HuH-7 (cell line): Measurements from ENCODE around the gene MCCD1.
"Not testable (repeated sequence)": the region's sequence is repeated elsewhere in the genome, so short reads cannot be mapped to it uniquely, and the experiment has no call there.

ENCODE experiments used
- DNase-seq: peaks from one replicate; pipeline ENCODE4 v3.0.0; 2011; ENCODE audit warnings: low spot score

MCCD1 gene, protein sequence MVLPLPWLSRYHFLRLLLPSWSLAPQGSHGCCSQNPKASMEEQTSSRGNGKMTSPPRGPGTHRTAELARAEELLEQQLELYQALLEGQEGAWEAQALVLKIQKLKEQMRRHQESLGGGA

GRCh38 chr6:31528821-31529328 is at the start of gene MCCD1:
MCCD1 (plus strand) TSS chr6:31528962; CDS start chr6:31529015, 53 bp downstream.
- no peak for DNase-seq

DNA sequence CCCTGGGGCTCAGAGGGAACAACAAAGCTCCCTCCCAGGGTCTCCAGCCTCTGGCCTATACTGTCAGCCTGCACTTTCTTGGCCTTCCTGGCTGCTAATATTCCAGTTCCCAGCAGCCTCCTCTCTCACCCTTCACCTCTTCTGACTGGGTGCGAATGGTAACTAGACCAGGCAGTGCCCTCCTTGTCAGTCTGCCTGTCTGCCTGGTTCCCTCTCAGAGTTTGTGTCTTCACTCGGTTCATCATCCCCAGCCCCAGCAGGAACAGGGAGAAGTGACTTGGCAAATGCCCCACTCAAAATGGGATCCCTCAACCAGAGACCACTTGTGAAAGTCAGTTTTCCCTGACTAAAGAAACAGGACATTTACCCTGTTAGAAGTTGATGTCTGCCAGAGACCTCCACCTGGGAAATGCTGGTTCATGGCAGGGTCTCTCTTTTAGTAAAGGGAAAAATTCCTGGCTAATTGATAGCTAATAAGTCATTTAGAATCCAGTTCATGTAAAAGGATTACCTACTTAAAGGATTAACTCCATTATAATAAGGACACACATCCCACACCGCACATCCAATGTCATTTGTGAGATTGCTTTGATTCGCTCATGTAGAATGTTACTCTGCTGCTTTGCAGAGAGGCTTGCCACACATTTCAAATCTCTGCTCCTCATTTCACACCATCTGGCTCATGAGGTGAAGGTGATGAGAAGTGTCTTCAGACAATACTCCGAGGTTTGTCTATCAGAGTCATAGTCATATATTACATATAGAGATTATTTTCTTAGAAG is 49.4 kb upstream of the MCCD1 start:
- no peak for DNase-seq

DNA sequence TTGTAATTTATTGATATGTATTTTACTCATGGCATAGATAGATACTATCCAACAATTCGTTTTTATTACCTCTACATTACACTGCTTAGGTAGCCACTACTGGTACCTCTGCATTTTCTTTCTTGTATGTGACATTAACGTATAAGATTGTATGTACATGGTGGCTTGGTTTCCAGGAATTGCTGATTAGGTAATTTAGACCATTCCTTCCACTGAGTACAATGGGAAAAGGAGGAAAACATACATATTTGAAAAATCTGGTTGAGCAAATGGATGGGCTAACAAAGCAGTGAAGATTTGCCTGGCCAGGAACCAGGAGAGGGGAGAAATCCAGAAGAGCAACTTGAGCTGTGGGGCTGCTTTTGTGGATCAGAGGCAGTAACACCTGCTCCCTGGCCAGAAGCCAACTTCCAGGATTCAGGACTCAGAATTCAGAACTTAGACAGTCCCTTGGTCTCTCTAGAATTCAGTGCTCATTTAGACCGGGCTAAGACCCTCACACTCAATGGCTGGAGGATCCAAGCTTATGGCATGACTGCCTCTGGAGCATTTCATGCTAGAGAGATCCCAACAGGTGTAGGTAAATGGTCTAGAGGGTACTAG is 48.7 kb upstream of the MCCD1 start:
- no peak for DNase-seq

DNA sequence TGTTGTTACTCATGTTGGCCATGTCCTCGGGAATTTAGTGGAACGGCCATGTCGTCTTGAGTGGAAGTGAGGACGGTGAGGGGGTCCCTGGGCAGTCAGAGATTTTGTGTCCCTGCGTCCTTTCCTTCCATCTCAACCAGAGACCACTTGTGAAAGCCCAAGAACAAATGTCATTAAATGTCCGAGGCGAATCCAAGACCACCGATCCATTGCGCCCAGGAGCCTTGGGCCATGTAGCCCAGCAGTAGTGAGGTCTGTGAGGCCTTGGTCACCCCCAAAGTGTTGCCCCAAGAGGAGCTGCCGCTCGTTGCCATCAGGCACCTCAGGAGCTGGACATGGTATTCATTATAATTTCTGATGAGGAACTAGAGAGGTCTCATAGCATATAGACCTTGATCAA is 48.2 kb upstream of the MCCD1 start:
- no peak for DNase-seq

DNA sequence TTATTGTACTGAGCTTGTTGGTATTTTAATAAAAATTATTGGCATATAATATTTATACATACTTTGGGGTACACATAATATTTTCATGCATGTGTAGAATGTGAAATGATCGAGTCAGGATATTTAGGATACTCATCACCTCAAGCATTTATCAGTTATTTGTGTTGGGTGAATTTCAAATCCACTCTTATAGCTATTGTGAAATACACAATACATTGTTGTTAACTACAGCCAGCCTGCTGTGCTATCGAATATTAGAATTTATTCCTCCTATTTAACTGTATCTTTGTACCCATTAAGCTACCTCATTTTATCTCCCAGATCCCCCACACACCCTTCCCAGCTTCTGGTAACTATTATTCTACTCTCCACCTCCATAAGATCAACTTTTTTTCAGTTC is 45.4 kb upstream of the MCCD1 start:
- no peak for DNase-seq

- no peak for DNase-seq
These were observed 43.7 kb upstream of the MCCD1 start for GRCh38 chr6:31485055-31485454.

GRCh38 chr6:31486065-31486837 is 42.5 kb upstream of the MCCD1 start:
- DNase-seq = not testable (repeated sequence)

DNA sequence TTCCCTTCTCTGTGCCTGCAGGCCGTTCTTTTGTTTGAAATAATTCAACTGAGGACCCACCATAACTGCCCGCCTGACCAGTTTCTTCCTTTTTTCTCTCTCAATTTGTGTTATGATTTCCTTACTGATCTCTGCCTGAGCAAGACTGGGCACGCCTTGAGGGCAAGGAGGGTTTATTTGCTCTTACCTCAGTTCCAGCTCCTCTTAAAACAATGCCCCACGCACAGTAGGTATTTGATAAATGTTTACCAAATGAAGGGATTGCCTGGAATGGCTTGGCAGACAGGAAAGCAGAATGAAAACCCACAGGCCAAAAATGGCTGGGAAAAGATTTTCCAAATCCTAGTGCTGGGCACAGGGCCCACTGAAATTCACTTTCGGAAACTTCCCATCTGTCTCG is 41.1 kb upstream of the MCCD1 start:
- DNase-seq = not testable (repeated sequence)

- DNase-seq = no peak
These were observed 39.7 kb upstream of the MCCD1 start for GRCh38 chr6:31489086-31489485.

GRCh38 chr6:31490115-31490873 is 38.5 kb upstream of the MCCD1 start:
- DNase-seq = no peak

DNA sequence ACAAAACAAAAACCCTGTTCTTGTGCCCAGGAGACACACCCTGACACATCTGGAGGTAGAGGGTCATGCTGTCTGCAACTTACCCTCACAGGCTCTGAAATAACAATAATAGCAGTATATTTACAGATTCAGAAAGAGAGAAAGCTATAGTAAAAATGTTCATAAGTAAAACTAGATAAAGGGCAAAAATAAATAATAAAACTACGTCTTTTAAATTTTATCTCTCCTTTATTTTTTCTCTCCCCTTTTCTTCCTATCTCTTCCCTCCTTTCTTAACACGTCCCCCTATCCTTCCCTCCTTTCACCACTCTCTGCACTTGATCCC is 35.2 kb upstream of the MCCD1 start:
- DNase-seq = not testable (repeated sequence)

GRCh38 chr6:31493875-31494694 is 34.7 kb upstream of the MCCD1 start:
- DNase-seq = peak; percentile 66

GRCh38 chr6:31495580-31495979 is 33.2 kb upstream of the MCCD1 start:
- DNase-seq = no peak

- DNase-seq = not testable (repeated sequence)
These were observed 31.9 kb upstream of the MCCD1 start for GRCh38 chr6:31496826-31497225.

- peak; percentile 58 for DNase-seq
These were observed 31.0 kb upstream of the MCCD1 start, which contains the start of gene MICB for GRCh38 chr6:31497531-31498476. MICB (plus strand) TSS chr6:31498145; CDS start chr6:31498194, 49 bp downstream.

- DNase-seq = peak; percentile 9
These were observed 30.0 kb upstream of the MCCD1 start for GRCh38 chr6:31498748-31499147.

GRCh38 chr6:31499648-31500047 is 29.1 kb upstream of the MCCD1 start:
- DNase-seq = not testable (repeated sequence)

DNA sequence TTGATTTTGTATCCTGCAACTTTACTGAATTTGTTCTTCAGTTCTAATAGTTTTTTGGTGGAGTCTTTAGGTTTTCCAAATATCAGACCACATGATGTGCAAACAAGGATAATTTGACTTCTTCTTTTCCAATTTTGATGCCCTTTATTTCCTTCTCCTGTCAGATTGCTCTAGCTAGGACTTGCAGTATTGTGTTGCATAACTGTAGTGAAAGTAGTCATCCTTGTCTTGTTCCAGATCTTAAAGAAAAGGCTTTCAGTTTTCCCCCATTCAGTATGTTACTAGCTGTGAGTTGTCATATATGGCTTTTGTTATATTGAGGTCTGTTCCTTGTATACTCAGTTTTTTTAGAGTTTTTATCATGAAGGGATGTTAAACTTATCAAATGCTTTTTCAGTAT is 26.2 kb upstream of the MCCD1 start:
- no peak for DNase-seq

DNA sequence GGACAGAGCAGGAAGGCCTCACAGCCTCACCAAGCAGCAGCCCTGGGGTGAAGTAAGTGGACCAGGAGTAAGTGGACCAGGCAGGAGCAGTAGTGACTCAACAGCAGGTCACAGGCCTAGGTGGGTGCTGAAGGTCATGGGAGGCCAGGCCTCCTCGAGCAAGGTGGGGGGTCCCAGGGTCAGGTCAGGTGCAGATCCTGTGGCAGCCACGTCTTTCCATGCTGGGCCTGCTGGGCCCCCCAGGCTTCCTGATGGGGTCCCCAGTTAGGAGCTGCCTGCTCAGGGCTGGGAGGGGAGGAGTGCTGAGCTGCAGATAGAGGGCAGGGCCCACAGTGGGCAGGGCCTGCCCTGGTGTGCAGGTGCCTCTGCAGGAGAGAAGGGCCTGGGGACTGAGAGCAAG is 19.7 kb upstream of the MCCD1 start:
- DNase-seq = not testable (repeated sequence)

GRCh38 chr6:31510007-31510406 is 18.8 kb upstream of the MCCD1 start:
- no peak for DNase-seq
